ENCODE measurements around the gene TMEM169.

DNA sequence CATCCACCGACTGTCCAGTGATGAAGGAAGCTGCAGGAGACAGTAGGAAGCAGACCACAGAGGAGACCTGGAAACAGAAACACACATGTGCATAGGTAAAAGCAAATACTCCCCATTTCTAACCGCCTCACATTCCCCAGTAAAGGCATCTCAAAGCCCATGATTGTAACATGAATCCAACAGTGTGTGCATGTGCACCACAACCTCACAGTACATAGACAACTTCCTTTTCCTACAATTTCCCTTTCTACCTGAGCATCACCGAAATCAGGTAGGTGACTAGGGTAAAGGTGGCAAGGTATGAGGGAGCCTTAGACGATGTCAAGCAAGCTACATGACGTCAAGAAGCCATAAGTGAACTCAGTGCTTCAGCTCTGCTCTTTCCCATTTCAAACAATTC, 37.8 kb upstream of the TMEM169 start:
- TF ChIP-seq, protein P1, sequence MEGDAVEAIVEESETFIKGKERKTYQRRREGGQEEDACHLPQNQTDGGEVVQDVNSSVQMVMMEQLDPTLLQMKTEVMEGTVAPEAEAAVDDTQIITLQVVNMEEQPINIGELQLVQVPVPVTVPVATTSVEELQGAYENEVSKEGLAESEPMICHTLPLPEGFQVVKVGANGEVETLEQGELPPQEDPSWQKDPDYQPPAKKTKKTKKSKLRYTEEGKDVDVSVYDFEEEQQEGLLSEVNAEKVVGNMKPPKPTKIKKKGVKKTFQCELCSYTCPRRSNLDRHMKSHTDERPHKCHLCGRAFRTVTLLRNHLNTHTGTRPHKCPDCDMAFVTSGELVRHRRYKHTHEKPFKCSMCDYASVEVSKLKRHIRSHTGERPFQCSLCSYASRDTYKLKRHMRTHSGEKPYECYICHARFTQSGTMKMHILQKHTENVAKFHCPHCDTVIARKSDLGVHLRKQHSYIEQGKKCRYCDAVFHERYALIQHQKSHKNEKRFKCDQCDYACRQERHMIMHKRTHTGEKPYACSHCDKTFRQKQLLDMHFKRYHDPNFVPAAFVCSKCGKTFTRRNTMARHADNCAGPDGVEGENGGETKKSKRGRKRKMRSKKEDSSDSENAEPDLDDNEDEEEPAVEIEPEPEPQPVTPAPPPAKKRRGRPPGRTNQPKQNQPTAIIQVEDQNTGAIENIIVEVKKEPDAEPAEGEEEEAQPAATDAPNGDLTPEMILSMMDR (IDR thresholded peaks at IDR 0.05 in 2 of 3, conservative IDR thresholded peaks at IDR 0.05 in 1 of 3; ENCODE audit: control insufficient read depth in 2 of 3, extremely low read depth in 1 of 3, insufficient read depth in 1 of 3, low read depth in 3 of 3, low read length in 3 of 3): no peak
- TF ChIP-seq FOS (IDR thresholded peaks at IDR 0.05; ENCODE audit: borderline replicate concordance, extremely low read depth, insufficient read length) (no peak), EZH2 (IDR thresholded peaks at IDR 0.05; ENCODE audit: borderline replicate concordance, control insufficient read depth, low read depth, low read length) (no peak), SIN3A (IDR thresholded peaks at IDR 0.05; ENCODE audit: low read depth, low read length) (no peak), ZNF217 (IDR thresholded peaks at IDR 0.05) (no peak), TCF7 (IDR thresholded peaks at IDR 0.05; ENCODE audit: borderline replicate concordance) (no peak), ZZZ3 (IDR thresholded peaks at IDR 0.05; ENCODE audit: control insufficient read depth, insufficient read length, low read depth) (no peak), HDAC6 (IDR thresholded peaks at IDR 0.05; ENCODE audit: unreplicated experiment) (no peak), POLR2A (IDR thresholded peaks at IDR 0.05; ENCODE audit: low read depth, low read length) (no peak)
- TF ChIP-seq, protein P2, sequence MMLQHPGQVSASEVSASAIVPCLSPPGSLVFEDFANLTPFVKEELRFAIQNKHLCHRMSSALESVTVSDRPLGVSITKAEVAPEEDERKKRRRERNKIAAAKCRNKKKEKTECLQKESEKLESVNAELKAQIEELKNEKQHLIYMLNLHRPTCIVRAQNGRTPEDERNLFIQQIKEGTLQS (IDR thresholded peaks at IDR 0.05; ENCODE audit: borderline replicate concordance, extremely low read depth, low read depth, low read length): no peak
- TF ChIP-seq, protein P3, sequence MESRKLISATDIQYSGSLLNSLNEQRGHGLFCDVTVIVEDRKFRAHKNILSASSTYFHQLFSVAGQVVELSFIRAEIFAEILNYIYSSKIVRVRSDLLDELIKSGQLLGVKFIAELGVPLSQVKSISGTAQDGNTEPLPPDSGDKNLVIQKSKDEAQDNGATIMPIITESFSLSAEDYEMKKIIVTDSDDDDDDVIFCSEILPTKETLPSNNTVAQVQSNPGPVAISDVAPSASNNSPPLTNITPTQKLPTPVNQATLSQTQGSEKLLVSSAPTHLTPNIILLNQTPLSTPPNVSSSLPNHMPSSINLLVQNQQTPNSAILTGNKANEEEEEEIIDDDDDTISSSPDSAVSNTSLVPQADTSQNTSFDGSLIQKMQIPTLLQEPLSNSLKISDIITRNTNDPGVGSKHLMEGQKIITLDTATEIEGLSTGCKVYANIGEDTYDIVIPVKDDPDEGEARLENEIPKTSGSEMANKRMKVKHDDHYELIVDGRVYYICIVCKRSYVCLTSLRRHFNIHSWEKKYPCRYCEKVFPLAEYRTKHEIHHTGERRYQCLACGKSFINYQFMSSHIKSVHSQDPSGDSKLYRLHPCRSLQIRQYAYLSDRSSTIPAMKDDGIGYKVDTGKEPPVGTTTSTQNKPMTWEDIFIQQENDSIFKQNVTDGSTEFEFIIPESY (IDR thresholded peaks at IDR 0.05): no peak
- TF ChIP-seq, protein P4, sequence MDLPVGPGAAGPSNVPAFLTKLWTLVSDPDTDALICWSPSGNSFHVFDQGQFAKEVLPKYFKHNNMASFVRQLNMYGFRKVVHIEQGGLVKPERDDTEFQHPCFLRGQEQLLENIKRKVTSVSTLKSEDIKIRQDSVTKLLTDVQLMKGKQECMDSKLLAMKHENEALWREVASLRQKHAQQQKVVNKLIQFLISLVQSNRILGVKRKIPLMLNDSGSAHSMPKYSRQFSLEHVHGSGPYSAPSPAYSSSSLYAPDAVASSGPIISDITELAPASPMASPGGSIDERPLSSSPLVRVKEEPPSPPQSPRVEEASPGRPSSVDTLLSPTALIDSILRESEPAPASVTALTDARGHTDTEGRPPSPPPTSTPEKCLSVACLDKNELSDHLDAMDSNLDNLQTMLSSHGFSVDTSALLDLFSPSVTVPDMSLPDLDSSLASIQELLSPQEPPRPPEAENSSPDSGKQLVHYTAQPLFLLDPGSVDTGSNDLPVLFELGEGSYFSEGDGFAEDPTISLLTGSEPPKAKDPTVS (IDR thresholded peaks at IDR 0.05; ENCODE audit: low read depth, low read length): no peak
